IPS DF 19.7 (cell line): ENCODE data around the gene RND1.
A peak's percentile ranks its signal among the peaks of the same experiment; 100 is the strongest.
"Not testable (repeated sequence)": the region's sequence is repeated elsewhere in the genome, so short reads cannot be mapped to it uniquely, and the experiment has no call there.

Experiments
- DNase-seq: peaks from one replicate; pipeline ENCODE4 v3.0.0-alpha.2; 2013; ENCODE audit warnings: low read depth, low spot score

The RND1 gene

GRCh38 chr12:48865281-48866051, at the start of gene RND1:
TSS of gene RND1 (minus strand) at chr12:48865870. CDS start at chr12:48865767, 103 bp downstream.
- DNase-seq: peak; percentile 97

GRCh38 chr12:48910196-48910595, 44.5 kb upstream of the RND1 start:
- no peak for DNase-seq

GRCh38 chr12:48909698-48910097, 44.0 kb upstream of the RND1 start:
- DNase-seq: not testable (repeated sequence)

- DNase-seq: no peak
Measured at GRCh38 chr12:48907245-48907644, 41.6 kb upstream of the RND1 start.

- no peak for DNase-seq
Measured at GRCh38 chr12:48903982-48904411, 38.3 kb upstream of the RND1 start.

GRCh38 chr12:48903363-48903981, 37.8 kb upstream of the RND1 start:
- no peak for DNase-seq

GRCh38 chr12:48901278-48901677, 35.6 kb upstream of the RND1 start:
- DNase-seq: no peak

GRCh38 chr12:48899651-48900050, 34.0 kb upstream of the RND1 start:
- DNase-seq: no peak

- no peak for DNase-seq
Measured at GRCh38 chr12:48894271-48894670, 28.6 kb upstream of the RND1 start.

- no peak for DNase-seq
Measured at GRCh38 chr12:48890657-48891418, 25.2 kb upstream of the RND1 start.

GRCh38 chr12:48889679-48890078, 24.0 kb upstream of the RND1 start:
- no peak for DNase-seq

- no peak for DNase-seq
Measured at GRCh38 chr12:48883305-48884161, 17.9 kb upstream of the RND1 start.

GRCh38 chr12:48882972-48883304, 17.3 kb upstream of the RND1 start:
- no peak for DNase-seq

- DNase-seq: no peak
Measured at GRCh38 chr12:48882315-48882687, 16.6 kb upstream of the RND1 start.

GRCh38 chr12:48881686-48882314, 16.1 kb upstream of the RND1 start:
- no peak for DNase-seq

- DNase-seq: no peak
Measured at GRCh38 chr12:48880647-48881046, 15.0 kb upstream of the RND1 start.

GRCh38 chr12:48878548-48878947, 12.9 kb upstream of the RND1 start:
- DNase-seq: no peak

GRCh38 chr12:48875944-48876515, 10.4 kb upstream of the RND1 start:
- DNase-seq: no peak

GRCh38 chr12:48873534-48873933, 7.9 kb upstream of the RND1 start:
- DNase-seq: not testable (repeated sequence)

- DNase-seq: no peak
Measured at GRCh38 chr12:48873096-48873495, 7.4 kb upstream of the RND1 start.

- no peak for DNase-seq
Measured at GRCh38 chr12:48869191-48869590, 3.5 kb upstream of the RND1 start.
